ENCODE measurements around the gene MS4A5.
"Not testable (repeated sequence)": the region's sequence is repeated elsewhere in the genome, so short reads cannot be mapped to it uniquely, and the experiment has no call there.

GRCh38 chr11:60451185-60451584, 21.8 kb downstream of the MS4A5 start:
- TF ChIP-seq CTCF (IDR thresholded peaks at IDR 0.05; ENCODE audit: low read length); EZH2 (optimal IDR thresholded peaks at IDR 0.05; ENCODE audit: low read depth, low read length); EZH2phosphoT487 (IDR thresholded peaks at IDR 0.05; ENCODE audit: low read length): not testable (repeated sequence)

Measured in MM.1S (cell line).